Lung (tissue), 12 donors: ENCODE results near the gene LIN9. TPM values are rescaled to one million over a fixed set of nuclear protein-coding genes. Genes with fewer than 3 reads are reported as not detected.
"Not testable (repeated sequence)": the region's sequence is repeated elsewhere in the genome, so short reads cannot be mapped to it uniquely, and the experiment has no call there.

ENCODE experiments used
- ATAC-seq: fragments of 200-7000 bp; cut with Tn5 transposase; one replicate; pipeline ENCODE4 v1.9.1; 2020; ENCODE audit warnings: moderate number of reproducible peaks; ENCODE audit not compliant: insufficient read depth, low FRiP score
- DNase-seq, 3 donors: peaks; one replicate each; pipeline ENCODE4 v3.0.0-alpha.2; 2013 to 2017
- H3K27ac ChIP-seq, 2 donors: one replicate each; pipeline ENCODE4 v1.5.1; 2013; ENCODE audit warnings: mild to moderate bottlenecking in 2 of 2, moderate library complexity in 2 of 2, control low read depth in 1 of 2, inconsistent platforms in 1 of 2, low read depth in 1 of 2, low read length in 1 of 2
- H3K27me3 ChIP-seq, 3 donors: one replicate each; pipeline ENCODE4 v1.5.1; 2013; ENCODE audit warnings: low read length in 2 of 3; ENCODE audit not compliant: control insufficient read depth in 3 of 3, insufficient read depth in 3 of 3
- H3K36me3 ChIP-seq, 4 donors: one replicate each; pipeline ENCODE4 v1.5.1; 2013; ENCODE audit warnings: low read length in 4 of 4, mild to moderate bottlenecking in 1 of 4, moderate library complexity in 1 of 4; ENCODE audit not compliant: control insufficient read depth in 4 of 4, insufficient read depth in 4 of 4
- H3K4me1 ChIP-seq, 5 donors: one replicate each; pipeline ENCODE4 v1.5.1; 2013; ENCODE audit warnings: low read length in 5 of 5, mild to moderate bottlenecking in 2 of 5, moderate library complexity in 1 of 5; ENCODE audit not compliant: control insufficient read depth in 5 of 5, insufficient read depth in 5 of 5
- H3K4me3 ChIP-seq: one replicate; pipeline ENCODE4 v1.5.1; 2013; ENCODE audit warnings: mild to moderate bottlenecking, control low read depth, moderate library complexity
- H3K9ac ChIP-seq, 2 donors: one replicate each; pipeline ENCODE4 v1.5.1; 2013; ENCODE audit warnings: low read length in 2 of 2, control low read depth in 1 of 2; ENCODE audit not compliant: insufficient read depth in 1 of 2
- H3K9me3 ChIP-seq, 4 donors: one replicate each; pipeline ENCODE4 v1.5.1; 2013; ENCODE audit warnings: low read length in 3 of 4, mild to moderate bottlenecking in 1 of 4, moderate library complexity in 1 of 4; ENCODE audit not compliant: control insufficient read depth in 4 of 4, insufficient read depth in 3 of 4
- CTCF ChIP-seq: IDR thresholded peaks from 2 replicates; pipeline ENCODE4 v1.5.1; 2012; ENCODE audit warnings: mild to moderate bottlenecking; ENCODE audit errors: control extremely low read depth, extremely low read depth
- WGBS, 2 donors: extraction: QIAGEN DNeasy Blood & Tissue Kit; methylation state at CpG; one replicate each; pipeline ENCODE4 v1.1.7; 2013; 5-methylcytosine and 5-hydroxymethylcytosine counted together
- polyA plus RNA-seq, 2 donors: library from polyadenylated mRNA; stranded (reverse); fragments of 200-250 nt; gene quantifications; one replicate each; pipeline ENCODE4 v1.2.1, GENCODE V29; 2013
- total RNA-seq, 2 donors: library from RNA; depleted of rRNA in 1 of 2; stranded (reverse); fragments of >200 nt in 1 of 2; gene quantifications; one replicate each; pipeline ENCODE4 v1.2.1, GENCODE V29; 2014 to 2021
- donor health status: control.
- donor health status: control.
- donor health status: Bipolar disorder and iron deficiency.
- donor health status: healthy.
- donor health status: DM: yes; HTN: yes; CAD: no.

Gene LIN9
- total and polyA plus RNA-seq, 4 donors, result 1.4 to 9.7 (median 2.4) TPM

- Histone ChIP-seq H3K4me1 (peaks cover 0 to 5% (median 0%) of the 10 kb centered on the region in 5 donors), H3K27me3 (no peaks in the 10 kb centered on the region), H3K9ac (no peak overlapping the region), H3K4me3 (no peak overlapping the region), H3K27ac (no peak overlapping the region), H3K36me3 (peaks cover 0 to 2% (median 0%) of the 10 kb centered on the region in 4 donors), H3K9me3 (no peaks in the 10 kb centered on the region)
- no peak for ATAC-seq
- peak in 2 of 3 donors; percentile 68 to 85 for DNase-seq
- 57 to 88% methylated on average over 1 of the region's 1 CpG for WGBS, 2 donors
- no peak for TF ChIP-seq CTCF
Observed at GRCh38 chr1:226274138-226274537, 34.8 kb downstream of the LIN9 start.

- DNase-seq, result peak in 2 of 3 donors; percentile 25 to 47
- peak overlapping the region in 1 of 2 donors; percentile 76 for H3K27ac ChIP-seq
- H3K36me3 ChIP-seq, H3K27me3 ChIP-seq, ATAC-seq, H3K9ac ChIP-seq, H3K9me3 ChIP-seq, H3K4me1 ChIP-seq, H3K4me3 ChIP-seq: not testable (repeated sequence)
- WGBS, 2 donors, result 74 to 85% methylated on average over 8 of the region's 8 CpGs
Observed at GRCh38 chr1:226272233-226272902, 36.6 kb downstream of the LIN9 start.

- no peak overlapping the region for H3K9ac ChIP-seq
- H3K9me3 ChIP-seq, result no peaks in the 10 kb centered on the region
- no peak for ATAC-seq
- no peak for DNase-seq
- no peak for TF ChIP-seq CTCF
- 77 to 83% methylated on average over 3 of the region's 3 CpGs for WGBS, 2 donors
- H3K4me3 ChIP-seq, result no peak overlapping the region
- peaks cover 0 to 2% (median 0%) of the 10 kb centered on the region in 5 donors for H3K4me1 ChIP-seq
- peaks cover 0 to 13% (median 1%) of the 10 kb centered on the region in 4 donors for H3K36me3 ChIP-seq
- no peaks in the 10 kb centered on the region for H3K27me3 ChIP-seq
- H3K27ac ChIP-seq, result no peak overlapping the region
Observed at GRCh38 chr1:226268421-226269124, 40.4 kb downstream of the LIN9 start.

DNA sequence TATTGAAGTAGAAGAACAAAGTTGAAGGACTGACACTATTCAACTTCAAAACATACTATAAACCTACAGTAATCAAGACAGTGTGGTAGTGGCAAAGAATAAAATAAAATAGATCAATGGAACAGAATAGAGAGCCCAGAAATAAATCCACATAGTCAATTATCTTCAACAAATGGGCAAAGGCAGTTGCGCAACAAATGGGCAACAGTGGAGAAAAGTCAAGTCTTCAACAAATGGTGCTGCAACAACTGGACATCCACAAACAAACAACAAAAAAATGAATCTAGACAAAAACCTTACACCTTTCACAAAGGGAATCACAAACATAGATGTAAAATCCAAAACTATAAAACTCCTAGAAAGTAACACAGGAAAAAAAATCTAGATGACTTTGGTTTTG is 47.1 kb downstream of the LIN9 start:
- no peak for ATAC-seq
- no peak for DNase-seq
- Histone ChIP-seq H3K9ac (no peak overlapping the region), H3K36me3 (peaks cover 0 to 19% (median 10%) of the 10 kb centered on the region in 4 donors), H3K9me3 (peaks cover 0 to 5% (median 4%) of the 10 kb centered on the region in 4 donors), H3K27me3 (no peaks in the 10 kb centered on the region), H3K4me1 (no peaks in the 10 kb centered on the region), H3K27ac (no peak overlapping the region), H3K4me3 (no peak overlapping the region)
- no peak for TF ChIP-seq CTCF
- 92 to 100% methylated on average over 1 of the region's 1 CpG for WGBS, 2 donors
